COLO829 (cell line): ENCODE data around the gene CABP2.
A peak's percentile ranks its signal among the peaks of the same experiment; 100 is the strongest.
"Not testable (repeated sequence)": the region's sequence is repeated elsewhere in the genome, so short reads cannot be mapped to it uniquely, and the experiment has no call there.

ENCODE experiments used
- DNase-seq: peaks from one replicate; pipeline ENCODE4 v3.0.0; 2012; ENCODE audit warnings: low spot score

Gene CABP2

GRCh38 chr11:67522844-67523555 lies at the start of gene CABP2:
Gene CABP2, minus strand, starts transcription at chr11:67523446. Its CDS starts 120 bp downstream, at chr11:67523326.
- DNase-seq: no peak

- DNase-seq: no peak
These were observed 49.6 kb upstream of the CABP2 start for GRCh38 chr11:67572747-67573419.

GRCh38 chr11:67572305-67572704 lies 49.1 kb upstream of the CABP2 start:
- DNase-seq: no peak

- no peak for DNase-seq
These were observed 48.2 kb upstream of the CABP2 start for GRCh38 chr11:67571443-67571842.

GRCh38 chr11:67564230-67564629 lies 41.0 kb upstream of the CABP2 start:
- DNase-seq: no peak

GRCh38 chr11:67563705-67564114 lies 40.5 kb upstream of the CABP2 start:
- peak; percentile 32 for DNase-seq

GRCh38 chr11:67562963-67563704 lies 39.9 kb upstream of the CABP2 start:
- no peak for DNase-seq

- no peak for DNase-seq
These were observed 38.8 kb upstream of the CABP2 start for GRCh38 chr11:67561971-67562619.

GRCh38 chr11:67558084-67558772 lies 35.0 kb upstream of the CABP2 start:
- DNase-seq: no peak

GRCh38 chr11:67556244-67556643 lies 33.0 kb upstream of the CABP2 start:
- no peak for DNase-seq

- not testable (repeated sequence) for DNase-seq
These were observed 28.5 kb upstream of the CABP2 start for GRCh38 chr11:67551697-67552096.

GRCh38 chr11:67551127-67551526 lies 27.9 kb upstream of the CABP2 start:
- DNase-seq: no peak

GRCh38 chr11:67548555-67549110 lies 25.4 kb upstream of the CABP2 start:
- DNase-seq: no peak

- not testable (repeated sequence) for DNase-seq
These were observed 24.9 kb upstream of the CABP2 start for GRCh38 chr11:67548112-67548511.

GRCh38 chr11:67545280-67545679 lies 22.0 kb upstream of the CABP2 start:
- DNase-seq: no peak

- no peak for DNase-seq
These were observed 21.5 kb upstream of the CABP2 start for GRCh38 chr11:67544616-67545242.

GRCh38 chr11:67543585-67543984 lies 20.3 kb upstream of the CABP2 start:
- DNase-seq: no peak

GRCh38 chr11:67542971-67543370 lies 19.7 kb upstream of the CABP2 start:
- no peak for DNase-seq

- no peak for DNase-seq
These were observed 18.9 kb upstream of the CABP2 start for GRCh38 chr11:67542169-67542568.

- no peak for DNase-seq
These were observed 18.0 kb upstream of the CABP2 start for GRCh38 chr11:67541198-67541597.

- no peak for DNase-seq
These were observed 16.3 kb upstream of the CABP2 start for GRCh38 chr11:67539550-67539949.
